Hepatocyte (in vitro differentiated cells): ENCODE measurements around the gene CFAP90. TPM values are rescaled to one million over a fixed set of nuclear protein-coding genes. Genes with fewer than 3 reads are reported as not detected.

Experiments
- DNase-seq: peaks from one replicate; pipeline ENCODE4 v3.0.0-alpha.2; 2016; ENCODE audit warnings: low spot score
- H2AFZ ChIP-seq: fragments of 200-600 bp; sonication (generic); 2 replicates; pipeline ENCODE4 v1.6.0; 2016; ENCODE audit warnings: antibody characterized with exemption, mild to moderate bottlenecking
- H3K27ac ChIP-seq: fragments of 200-600 bp; sonication (generic); 2 replicates; pipeline ENCODE4 v1.5.1; 2016; ENCODE audit warnings: mild to moderate bottlenecking
- H3K27me3 ChIP-seq: fragments of 200-600 bp; sonication (generic); 2 replicates; pipeline ENCODE4 v1.6.1; 2016
- H3K36me3 ChIP-seq: fragments of 200-600 bp; sonication (generic); replicated peaks from 2 replicates; pipeline ENCODE4 v1.5.1; 2016; ENCODE audit warnings: low read depth; ENCODE audit not compliant: insufficient read depth
- H3K4me1 ChIP-seq: fragments of 200-600 bp; sonication (generic); 2 replicates; pipeline ENCODE4 v1.5.1; 2016; ENCODE audit warnings: mild to moderate bottlenecking, moderate library complexity; ENCODE audit not compliant: insufficient read depth
- H3K4me2 ChIP-seq: fragments of 200-600 bp; sonication (generic); 2 replicates; pipeline ENCODE4 v1.6.0; 2016
- H3K4me3 ChIP-seq: fragments of 200-600 bp; sonication (generic); 2 replicates; pipeline ENCODE4 v1.5.1; 2016; ENCODE audit warnings: mild to moderate bottlenecking
- H3K79me2 ChIP-seq: fragments of 200-600 bp; sonication (generic); 2 replicates; pipeline ENCODE4 v1.6.0; 2017; ENCODE audit warnings: mild to moderate bottlenecking
- H3K9me2 ChIP-seq: fragments of 200-600 bp; sonication (generic); replicated peaks from 2 replicates; pipeline ENCODE4 v1.6.0; 2017; ENCODE audit warnings: mild to moderate bottlenecking; ENCODE audit not compliant: insufficient read depth
- H3K9me3 ChIP-seq: fragments of 200-600 bp; sonication (generic); 2 replicates; pipeline ENCODE4 v1.5.1; 2016; ENCODE audit warnings: low read depth, mild to moderate bottlenecking
- H4K20me1 ChIP-seq: fragments of 200-600 bp; sonication (generic); 2 replicates; pipeline ENCODE4 v1.6.0; 2016; ENCODE audit warnings: mild to moderate bottlenecking; ENCODE audit not compliant: insufficient read depth, poor library complexity, severe bottlenecking
- CTCF ChIP-seq: fragments of 200-600 bp; sonication (generic); IDR thresholded peaks from 2 replicates; pipeline ENCODE4 v1.5.1; 2016; ENCODE audit warnings: antibody characterized with exemption, mild to moderate bottlenecking; ENCODE audit not compliant: poor library complexity
- EZH2 ChIP-seq: fragments of 200-600 bp; sonication (generic); IDR thresholded peaks from 2 replicates; pipeline ENCODE4 v1.6.1; 2016; ENCODE audit warnings: antibody characterized with exemption, mild to moderate bottlenecking, borderline replicate concordance
- EZH2phosphoT487 ChIP-seq: fragments of 200-600 bp; sonication (generic); IDR thresholded peaks from one replicate; pipeline ENCODE4 v1.6.1; 2018; ENCODE audit warnings: antibody characterized with exemption, mild to moderate bottlenecking, low read depth, moderate library complexity; ENCODE audit not compliant: unreplicated experiment, severe bottlenecking
- WGBS: methylation state at CpG from one replicate; pipeline ENCODE4 v1.1.6; 2016; ENCODE audit warnings: low lambda C conversion rate; ENCODE audit errors: missing lambda C conversion rate; 5-methylcytosine and 5-hydroxymethylcytosine counted together
- polyA plus RNA-seq: library from polyadenylated mRNA; unstranded; fragments of >200 nt; fragmentation: Nextera tagmentation; extraction: Ambion mirVana; gene quantifications from 2 replicates; pipeline ENCODE4 v1.2.1, GENCODE V29; 2016
- total RNA-seq: library from RNA; depleted of rRNA; stranded (reverse); fragments of >200 nt; gene quantifications from 2 replicates; pipeline ENCODE4 v1.2.3, GENCODE V29; 2014

Gene CFAP90, protein sequence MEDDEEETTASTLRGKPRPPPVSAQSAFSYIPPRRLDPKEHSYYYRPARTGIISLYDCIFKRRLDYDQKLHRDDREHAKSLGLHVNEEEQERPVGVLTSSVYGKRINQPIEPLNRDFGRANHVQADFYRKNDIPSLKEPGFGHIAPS
- total RNA-seq: 0.08 and 0.30 TPM in 2 replicates
- polyA plus RNA-seq: 1.0 and 1.7 TPM in 2 replicates

DNA sequence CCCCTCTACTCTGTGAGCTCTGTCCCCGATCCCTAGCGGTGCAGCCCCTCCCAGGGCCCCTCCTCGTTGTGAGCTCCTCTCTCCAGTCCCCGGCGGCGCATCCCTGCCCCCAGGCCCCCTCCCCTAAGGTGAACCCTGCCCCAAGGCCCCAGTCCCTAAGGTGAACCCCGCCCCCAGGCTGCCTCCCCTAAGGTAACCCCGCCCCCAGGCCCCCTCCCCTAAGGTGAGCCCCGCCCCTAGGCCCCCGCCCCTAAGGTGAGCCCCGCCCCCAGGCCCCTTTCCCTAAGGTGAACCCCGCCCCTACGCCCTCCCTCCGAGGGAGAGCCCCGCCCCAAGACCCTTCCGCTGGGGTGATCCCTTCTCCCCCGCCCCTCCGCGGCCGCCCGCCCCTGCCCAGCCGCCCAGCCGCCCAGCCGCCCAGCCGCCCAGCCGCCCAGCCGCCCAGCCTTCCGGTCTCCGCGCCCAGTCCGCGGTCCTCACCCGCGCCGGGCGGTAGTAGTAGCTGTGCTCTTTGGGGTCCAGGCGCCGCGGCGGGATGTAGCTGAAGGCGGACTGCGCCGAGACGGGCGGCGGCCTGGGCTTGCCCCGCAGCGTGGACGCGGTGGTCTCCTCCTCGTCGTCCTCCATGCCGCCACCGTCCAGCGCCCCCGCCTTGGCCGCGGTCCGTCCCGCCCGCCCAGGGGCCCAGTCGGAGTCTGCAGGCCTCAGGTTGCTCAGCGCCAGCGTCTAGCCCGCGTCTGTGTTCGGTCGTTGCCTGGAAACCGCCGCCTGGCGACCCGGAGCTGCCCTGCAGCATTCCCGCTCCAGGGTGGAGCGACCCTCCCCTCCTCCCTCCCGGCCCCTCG, at the start of gene CFAP90:
Gene CFAP90 (minus strand): TSS at position 739 of the 845 bp plus-strand sequence. CDS start 112 bp downstream, at position 627.
- WGBS: 0% methylated on average over 9 of the region's 76 CpGs
- H3K4me3 ChIP-seq: peak within 1 kb of the TSS; percentile 85
- no peaks in the 10 kb centered on the region for H3K4me1 ChIP-seq
- no peaks in the 10 kb centered on the region for H3K9me2 ChIP-seq
- H3K36me3 ChIP-seq: no peaks in the 10 kb centered on the region
- H4K20me1 ChIP-seq: no peaks in the 10 kb centered on the region
- H3K79me2 ChIP-seq: no peaks in the 10 kb centered on the region
- peak within 1 kb of the TSS; percentile 96 for H3K4me2 ChIP-seq
- H3K27me3 ChIP-seq: no peaks in the 10 kb centered on the region
- peak within 1 kb of the TSS; percentile 19 for H3K27ac ChIP-seq
- H3K9me3 ChIP-seq: no peaks in the 10 kb centered on the region
- peak within 1 kb of the TSS; percentile 92 for H2AFZ ChIP-seq
- DNase-seq: peak; percentile 89
- TF ChIP-seq CTCF: peak; percentile 37
- TF ChIP-seq EZH2phosphoT487: no peak

DNA sequence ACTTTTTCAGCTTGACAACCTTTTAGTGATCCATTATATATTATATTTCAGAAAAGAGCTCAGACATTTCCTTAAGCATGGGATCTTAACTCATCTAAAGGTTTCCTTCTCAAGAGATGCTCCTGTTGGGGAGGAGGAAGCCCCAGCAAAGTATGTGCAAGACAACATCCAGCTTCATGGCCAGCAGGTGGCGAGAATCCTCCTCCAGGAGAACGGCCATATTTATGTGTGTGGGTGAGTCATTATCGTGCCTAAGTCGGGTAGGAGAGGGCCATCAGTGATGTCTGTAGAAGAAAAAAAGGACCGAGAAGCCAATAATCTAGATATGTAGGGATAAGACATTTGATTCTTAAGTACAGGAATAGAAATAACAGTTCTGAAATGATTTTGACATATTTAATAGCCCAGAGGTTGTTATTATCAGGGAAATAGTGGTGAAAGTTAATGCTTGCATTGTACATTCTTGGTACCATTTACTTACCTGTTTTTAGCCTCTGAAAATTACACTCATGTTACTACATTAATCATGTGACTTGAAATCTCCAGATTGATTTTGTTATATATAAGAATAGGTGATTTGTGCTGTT, 46.2 kb upstream of the CFAP90 start:
- no peaks in the 10 kb centered on the region for H3K79me2 ChIP-seq
- no peak overlapping the region for H3K4me3 ChIP-seq
- peak; percentile 40 for DNase-seq
- no peaks in the 10 kb centered on the region for H3K27me3 ChIP-seq
- no peak overlapping the region for H3K27ac ChIP-seq
- H3K4me2 ChIP-seq: no peak overlapping the region
- no peaks in the 10 kb centered on the region for H3K9me3 ChIP-seq
- H4K20me1 ChIP-seq: no peaks in the 10 kb centered on the region
- WGBS: 85% methylated on average over 5 of the region's 5 CpGs
- TF ChIP-seq EZH2: no peak
- TF ChIP-seq EZH2phosphoT487: no peak
- TF ChIP-seq CTCF: peak; percentile 37
- no peak overlapping the region for H2AFZ ChIP-seq
- peaks cover 4% of the 10 kb centered on the region for H3K4me1 ChIP-seq
- H3K9me2 ChIP-seq: no peaks in the 10 kb centered on the region
- no peaks in the 10 kb centered on the region for H3K36me3 ChIP-seq

DNA sequence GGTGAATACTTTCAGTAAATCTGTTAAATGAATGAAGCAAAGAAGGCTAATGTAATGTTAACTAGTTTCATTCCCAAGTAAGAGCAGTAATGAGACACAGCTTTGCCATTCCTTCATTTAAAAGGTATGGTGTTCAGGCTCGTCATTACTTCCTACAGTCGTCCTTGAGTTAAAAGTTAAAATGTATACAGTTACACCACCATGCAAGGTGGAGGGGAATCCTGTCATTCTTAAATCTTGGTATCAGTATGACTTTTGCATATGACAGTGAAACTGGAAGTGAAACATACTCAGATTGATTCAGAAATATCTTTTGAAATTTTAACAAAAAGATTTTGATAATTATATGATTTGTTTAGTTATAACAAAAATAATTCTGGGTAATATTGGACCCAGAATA, 43.9 kb upstream of the CFAP90 start:
- H3K79me2 ChIP-seq: no peaks in the 10 kb centered on the region
- 85% methylated on average over 2 of the region's 2 CpGs for WGBS
- H3K4me3 ChIP-seq: no peak overlapping the region
- no peak overlapping the region for H3K27ac ChIP-seq
- H3K9me2 ChIP-seq: no peaks in the 10 kb centered on the region
- H3K9me3 ChIP-seq: no peaks in the 10 kb centered on the region
- H3K36me3 ChIP-seq: no peaks in the 10 kb centered on the region
- no peak for DNase-seq
- TF ChIP-seq EZH2phosphoT487 (no peak), EZH2 (no peak), CTCF (no peak)
- no peak overlapping the region for H2AFZ ChIP-seq
- no peak overlapping the region for H3K4me2 ChIP-seq
- peaks cover 4% of the 10 kb centered on the region for H3K4me1 ChIP-seq
- no peaks in the 10 kb centered on the region for H4K20me1 ChIP-seq
- no peaks in the 10 kb centered on the region for H3K27me3 ChIP-seq
